A673 (cell line): ENCODE results near the gene ST6GAL2.

Experiments used
- CTCF ChIP-seq: fragments of 300-800, 200-600 bp; sonication (generic); conservative IDR thresholded peaks from 2 replicates; pipeline ENCODE4 v1.5.1; 2017; ENCODE audit warnings: low read depth, mild to moderate bottlenecking, antibody characterized with exemption, low read length, moderate library complexity, mixed read lengths
- EZH2 ChIP-seq: fragments of 200-600 bp; sonication (generic); IDR thresholded peaks from 2 replicates; pipeline ENCODE4 v1.6.1; 2017; ENCODE audit warnings: borderline replicate concordance, low read depth, mild to moderate bottlenecking, mixed read lengths, antibody characterized with exemption, low read length; ENCODE audit not compliant: poor library complexity, severe bottlenecking

- TF ChIP-seq CTCF: no peak
- TF ChIP-seq EZH2: no peak
These were observed 52.7 kb downstream of the ST6GAL2 start for GRCh38 chr2:106833256-106833655.
